ENCODE data around the gene GUCA2A.

Gene GUCA2A

DNA sequence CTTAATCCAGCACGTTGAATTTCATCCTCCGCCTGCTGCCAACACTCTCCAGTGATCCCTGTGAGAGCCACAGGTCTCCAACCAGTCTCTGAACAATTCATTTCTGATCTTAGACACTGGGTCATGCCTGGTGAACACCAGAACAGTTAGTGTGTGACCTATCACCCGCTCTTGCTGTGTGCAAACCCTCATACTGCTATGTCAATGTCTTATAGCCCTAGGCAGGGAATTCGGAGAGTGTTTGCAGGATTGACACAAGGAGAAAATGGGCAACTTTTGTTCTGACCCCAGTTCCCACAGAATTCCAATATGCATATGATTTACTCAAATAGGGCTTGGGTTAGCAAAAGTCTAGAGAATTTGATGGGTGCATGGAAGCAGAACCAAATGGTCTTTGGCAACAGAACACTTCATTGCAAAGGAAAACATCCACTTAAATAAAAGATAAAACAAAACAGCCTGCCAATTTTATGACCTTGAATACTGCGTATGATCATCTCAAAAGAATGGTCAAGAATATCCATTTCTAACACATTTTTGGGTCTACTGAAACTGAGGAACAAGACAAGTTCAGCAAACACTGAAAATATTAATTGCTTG is 34.4 kb downstream of the GUCA2A start:
- DNase-seq (ENCODE audit: low read depth in 2 of 2) = no peak

- DNase-seq (ENCODE audit: low read depth in 2 of 2) = no peak
Observed at GRCh38 chr1:42128964-42129363, 35.6 kb downstream of the GUCA2A start.

DNA sequence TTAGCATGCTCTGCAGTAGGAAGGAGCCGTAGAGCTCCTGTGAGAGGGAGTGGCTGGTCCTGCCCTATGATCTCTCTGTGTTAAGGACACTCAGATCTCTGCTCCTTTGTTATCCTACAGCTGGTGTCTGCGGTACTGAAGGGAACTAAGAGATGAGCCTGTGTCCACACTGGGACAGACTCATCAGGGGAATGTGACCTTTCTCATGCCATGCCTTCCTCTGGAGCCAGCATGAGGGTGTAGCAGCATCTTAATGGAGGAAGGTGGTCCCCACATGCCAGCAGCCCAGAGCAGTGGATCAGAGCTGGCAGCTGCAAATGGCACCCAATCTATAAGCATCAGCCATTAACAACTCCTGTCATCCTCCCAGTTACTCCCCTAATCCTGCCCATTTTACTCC is 36.0 kb downstream of the GUCA2A start:
- no peak for DNase-seq (ENCODE audit: low read depth in 2 of 2)

- DNase-seq (ENCODE audit: low read depth in 2 of 2) = no peak
Observed at GRCh38 chr1:42127767-42128166, 36.8 kb downstream of the GUCA2A start.

- no peak for DNase-seq (ENCODE audit: low read depth in 2 of 2)
Observed at GRCh38 chr1:42125552-42125951, 39.0 kb downstream of the GUCA2A start.

DNA sequence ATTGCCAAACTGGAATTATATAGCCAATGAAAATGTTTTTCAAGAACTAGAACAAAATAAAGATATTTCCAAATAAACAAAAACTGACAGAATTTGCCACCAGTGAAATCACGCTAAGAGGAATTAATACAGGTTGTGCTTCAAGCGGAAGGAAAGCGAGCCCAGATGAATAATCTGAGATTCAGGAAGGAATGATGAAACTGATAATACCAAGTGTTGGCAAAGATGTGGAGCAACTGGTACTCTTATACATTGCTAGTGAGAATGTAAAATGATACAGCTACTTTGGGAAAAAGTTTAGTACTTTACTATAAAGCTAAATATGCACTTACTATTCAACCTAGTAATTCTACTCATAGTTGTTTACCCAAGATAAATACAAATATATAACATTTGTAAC is 42.1 kb downstream of the GUCA2A start:
- no peak for DNase-seq (ENCODE audit: low read depth in 2 of 2)

DNA sequence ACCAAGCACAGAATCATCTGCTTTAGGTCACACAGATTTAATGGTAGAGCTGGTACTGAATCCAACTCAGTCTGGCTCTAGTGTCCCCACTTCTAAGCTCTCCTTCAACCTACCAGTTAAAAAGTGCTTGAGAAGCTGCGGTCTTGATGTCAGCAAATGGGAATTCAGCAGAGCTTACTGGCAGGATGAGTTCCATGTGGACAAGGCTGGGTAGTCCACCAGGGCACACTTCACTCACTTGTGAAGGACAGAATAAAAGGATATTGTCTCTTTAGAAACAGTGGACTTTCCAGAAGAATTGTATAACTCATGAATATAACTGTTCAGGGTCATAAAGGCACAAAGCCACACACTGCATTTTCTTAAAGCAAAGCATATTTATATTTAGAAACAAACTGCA is 46.4 kb downstream of the GUCA2A start:
- no peak for DNase-seq (ENCODE audit: low read depth in 2 of 2)

GRCh38 chr1:42117214-42117613 is 47.3 kb downstream of the GUCA2A start:
- no peak for DNase-seq (ENCODE audit: low read depth in 2 of 2)

DNA sequence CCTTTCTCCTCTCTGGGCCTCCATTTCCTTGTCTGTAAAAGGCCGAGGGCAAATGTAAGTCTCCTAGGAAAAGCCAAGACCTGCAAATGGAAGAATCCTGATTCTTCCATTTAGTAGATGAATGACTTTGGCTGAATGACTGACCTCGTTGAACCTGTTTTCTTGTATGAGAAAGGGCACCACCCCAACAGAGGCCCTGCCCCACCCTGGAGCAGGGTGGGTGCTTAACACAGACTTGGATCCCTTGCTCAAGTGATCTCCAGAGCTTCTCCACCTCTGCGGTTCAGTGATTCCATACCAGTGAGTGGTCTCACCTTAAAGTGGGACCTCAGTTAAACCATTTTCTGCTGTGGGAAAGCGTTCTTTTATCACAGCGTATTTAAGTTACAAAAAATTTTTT is 50.3 kb downstream of the GUCA2A start:
- no peak for DNase-seq (ENCODE audit: low read depth in 2 of 2)
